HepG2 (cell line): ENCODE data around the gene CSE1L. TPM values are rescaled to one million over a fixed set of nuclear protein-coding genes. Genes with fewer than 3 reads are reported as not detected.
A peak's percentile ranks its signal among the peaks of the same experiment; 100 is the strongest.

ENCODE experiments used
- FOSL1 ChIP-seq: sonication (generic); formaldehyde crosslinking; IDR thresholded peaks from 2 replicates; pipeline ENCODE4 v1.9.0; 2021; ENCODE audit warnings: missing genetic modification reagents, borderline replicate concordance
- FOSL2 ChIP-seq: sonication (generic); formaldehyde crosslinking; IDR thresholded peaks from 2 replicates; pipeline ENCODE4 v1.4.0; 2020; ENCODE audit warnings: missing genetic modification reagents
- GFI1 ChIP-seq: sonication (generic); formaldehyde crosslinking; IDR thresholded peaks from 2 replicates; pipeline ENCODE4 v1.5.0; 2020; ENCODE audit warnings: missing genetic modification reagents, mild to moderate bottlenecking, borderline replicate concordance
- GPN1 ChIP-seq: sonication (generic); formaldehyde crosslinking; IDR thresholded peaks from 2 replicates; pipeline ENCODE4 v1.5.1; 2020; ENCODE audit warnings: missing genetic modification reagents, borderline replicate concordance
- MED1 ChIP-seq: sonication (generic); formaldehyde crosslinking; IDR thresholded peaks from 2 replicates; pipeline ENCODE4 v1.4.0; 2020; ENCODE audit warnings: missing genetic modification reagents
- MXI1 ChIP-seq: IDR thresholded peaks from 3 replicates; pipeline ENCODE4 v1.6.1; 2012; ENCODE audit warnings: low read depth, low read length, inconsistent platforms, borderline replicate concordance
- RBM22 ChIP-seq: fragments of 200-400 bp; formaldehyde crosslinking; optimal IDR thresholded peaks from 2 replicates; pipeline ENCODE3; 2017; ENCODE audit warnings: mild to moderate bottlenecking, low read length, moderate library complexity
- RORA ChIP-seq: sonication (generic); formaldehyde crosslinking; IDR thresholded peaks from 2 replicates; pipeline ENCODE4 v1.5.0; 2020; ENCODE audit warnings: mild to moderate bottlenecking, missing genetic modification reagents, moderate library complexity
- SETDB1 ChIP-seq: sonication (generic); formaldehyde crosslinking; IDR thresholded peaks from 2 replicates; pipeline ENCODE4 v1.5.1; 2020; ENCODE audit warnings: missing genetic modification reagents, mild to moderate bottlenecking, borderline replicate concordance
- SNRNP70 ChIP-seq: fragments of 200-400 bp; formaldehyde crosslinking; IDR thresholded peaks from 2 replicates; pipeline ENCODE4 v1.6.1; 2017; ENCODE audit warnings: mild to moderate bottlenecking, low read depth, low read length, moderate library complexity
- SP4 ChIP-seq: sonication (generic); formaldehyde crosslinking; IDR thresholded peaks from 2 replicates; pipeline ENCODE4 v1.8.1; 2023; ENCODE audit warnings: mild to moderate bottlenecking, missing genetic modification reagents
- SUZ12 ChIP-seq: fragments of 150-350 bp; IDR thresholded peaks from 2 replicates; pipeline ENCODE4 v1.6.1; 2014; ENCODE audit warnings: low read depth, low read length
- TOPORS ChIP-seq: sonication (generic); formaldehyde crosslinking; IDR thresholded peaks from 2 replicates; pipeline ENCODE4 v1.8.0; 2023; ENCODE audit warnings: mild to moderate bottlenecking, missing genetic modification reagents
- ZBTB38 ChIP-seq: sonication (generic); formaldehyde crosslinking; IDR thresholded peaks from 2 replicates; pipeline ENCODE4 v1.5.1; 2020; ENCODE audit warnings: mild to moderate bottlenecking, missing genetic modification reagents
- ZIK1 ChIP-seq: sonication (generic); formaldehyde crosslinking; IDR thresholded peaks from 2 replicates; pipeline ENCODE4 v1.5.0; 2020; ENCODE audit warnings: mild to moderate bottlenecking, low read depth, missing genetic modification reagents, borderline replicate concordance
- ZNF234 ChIP-seq: sonication (generic); formaldehyde crosslinking; conservative IDR thresholded peaks from 2 replicates; pipeline ENCODE4 v1.5.1; 2020; ENCODE audit warnings: mild to moderate bottlenecking, missing genetic modification reagents
- ZNF292 ChIP-seq: sonication (generic); formaldehyde crosslinking; IDR thresholded peaks from 2 replicates; pipeline ENCODE4 v1.8.1; 2022; ENCODE audit warnings: mild to moderate bottlenecking, low read depth, missing genetic modification reagents, borderline replicate concordance
- ZNF7 ChIP-seq: IDR thresholded peaks from 2 replicates; pipeline ENCODE4 v1.6.1; 2016; ENCODE audit warnings: missing biosample characterization, missing genetic modification reagents
- ZNF749 ChIP-seq: sonication (generic); formaldehyde crosslinking; IDR thresholded peaks from 2 replicates; pipeline ENCODE4 v1.8.0; 2022; ENCODE audit warnings: mild to moderate bottlenecking, missing genetic modification reagents, moderate library complexity, borderline replicate concordance
- ZNF792 ChIP-seq: IDR thresholded peaks from 2 replicates; pipeline ENCODE4 v1.6.1; 2016
- polyA plus RNA-seq, 8 experiments: library from polyadenylated mRNA; depleted of rRNA in 3 of 8; stranded (reverse) in 7 of 8; unstranded in 1 of 8; fragments of >200 nt; fragmentation: Illumina TruSeq in 4 of 8; extraction: Trizol in 4 of 8; gene quantifications; 2 replicates each; pipeline versions ENCODE4 v1.2.1 to v1.2.3, GENCODE V29; 2011 to 2016; ENCODE audit warnings: low read depth in 4 of 8, missing spikeins in 1 of 8, mixed read lengths in 1 of 8; ENCODE audit not compliant: insufficient read depth in 1 of 8
- total RNA-seq, 5 experiments: library from RNA; depleted of rRNA; stranded (reverse); fragments of >200 nt; fragmentation: Illumina TruSeq; extraction: Trizol; gene quantifications; 2 replicates each; pipeline ENCODE4 v1.2.3, GENCODE V29; 2016; ENCODE audit warnings: low read depth in 1 of 5
- TF ChIP-seq, protein P1 (sequence below): sonication (generic); formaldehyde crosslinking; IDR thresholded peaks from 2 replicates; pipeline ENCODE4 v1.8.1; 2023; ENCODE audit warnings: mild to moderate bottlenecking, inconsistent platforms, moderate library complexity, missing genetic modification reagents, borderline replicate concordance
- TF ChIP-seq, protein P2 (sequence below): sonication (generic); formaldehyde crosslinking; conservative IDR thresholded peaks from 2 replicates; pipeline ENCODE4 v1.4.0; 2020; ENCODE audit warnings: missing genetic modification reagents
- TF ChIP-seq, protein P3 (sequence below): sonication (generic); formaldehyde crosslinking; IDR thresholded peaks from 2 replicates; pipeline ENCODE4 v1.4.0; 2020; ENCODE audit warnings: missing genetic modification reagents, borderline replicate concordance

CSE1L gene
- total and polyA plus RNA-seq, 2 of the 13 experiments (the other 11 are each of a cell fraction or from before 2014, with no cell fraction given), result 56.9 to 258 TPM

DNA sequence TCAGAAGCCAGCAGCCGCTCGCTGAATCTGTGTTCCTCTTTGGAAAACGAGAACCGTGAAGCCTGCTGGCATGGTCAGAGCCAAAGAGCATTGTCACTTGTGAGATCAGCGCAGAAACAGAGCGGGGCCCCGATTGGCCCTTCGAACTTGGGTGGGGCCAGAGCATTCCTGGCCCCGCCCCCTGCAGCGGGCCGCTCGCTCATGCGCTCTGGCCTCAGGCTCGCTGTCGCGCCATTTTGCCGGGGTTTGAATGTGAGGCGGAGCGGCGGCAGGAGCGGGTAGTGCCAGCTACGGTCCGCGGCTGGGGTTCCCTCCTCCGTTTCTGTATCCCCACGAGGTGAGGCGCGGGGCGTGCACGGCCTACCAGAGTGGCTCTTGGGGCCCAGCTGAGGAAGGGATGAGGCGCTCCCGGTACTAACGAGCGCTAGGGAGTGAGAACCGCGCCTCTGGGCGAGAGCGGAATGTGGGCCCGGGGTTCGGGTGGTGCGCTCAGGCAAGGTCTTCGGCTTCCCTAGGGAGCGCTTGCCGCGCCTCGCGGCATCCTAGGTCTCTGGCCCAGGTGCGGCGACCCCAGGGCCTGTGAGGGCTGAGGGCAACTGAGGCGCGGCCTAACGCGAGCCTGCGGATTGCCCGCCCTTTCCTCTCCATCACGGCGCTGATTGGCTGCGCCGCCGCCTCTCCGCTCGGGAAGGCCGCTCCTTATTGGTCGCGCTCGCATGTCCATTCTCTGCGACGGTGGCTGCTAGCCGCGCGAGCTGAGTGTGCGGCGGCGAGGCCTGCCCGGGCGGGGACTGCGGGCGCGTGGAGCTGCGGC is at the start of gene CSE1L (continued):
- TF ChIP-seq SNRNP70 (no peak), SUZ12 (no peak), GFI1 (CRISPR knock-in tag) (peak; percentile 43), FOSL2 (no peak; the same call in 1 of the 2 replicates), ZIK1 (CRISPR knock-in tag) (peak; percentile 74; the same call in 1 of the 2 replicates), ZNF234 (CRISPR knock-in tag) (peak; percentile 97; the same call in 1 of the 2 replicates), SETDB1 (CRISPR knock-in tag) (no peak), RORA (CRISPR knock-in tag) (no peak), ZNF292 (CRISPR knock-in tag) (no peak; the same call in 1 of the 2 replicates), ZNF792 (CRISPR knock-in tag) (peak; percentile 49), RBM22 (peak; percentile 51), FOSL1 (peak; percentile 69; the same call in 1 of the 2 replicates), ZNF7 (CRISPR knock-in tag) (peak; percentile 38; the same call in 1 of the 2 replicates), GPN1 (peak; percentile 90; the same call in 1 of the 2 replicates), ZNF749 (CRISPR knock-in tag) (peak; percentile 97), MXI1 (peak; percentile 95; the same call in 2 of the 3 replicates), TOPORS (CRISPR knock-in tag) (peak; percentile 72), SP4 (CRISPR knock-in tag) (peak; percentile 88), ZBTB38 (CRISPR knock-in tag) (peak; percentile 87), MED1 (CRISPR knock-in tag) (peak; percentile 51)
- TF ChIP-seq, protein P1, sequence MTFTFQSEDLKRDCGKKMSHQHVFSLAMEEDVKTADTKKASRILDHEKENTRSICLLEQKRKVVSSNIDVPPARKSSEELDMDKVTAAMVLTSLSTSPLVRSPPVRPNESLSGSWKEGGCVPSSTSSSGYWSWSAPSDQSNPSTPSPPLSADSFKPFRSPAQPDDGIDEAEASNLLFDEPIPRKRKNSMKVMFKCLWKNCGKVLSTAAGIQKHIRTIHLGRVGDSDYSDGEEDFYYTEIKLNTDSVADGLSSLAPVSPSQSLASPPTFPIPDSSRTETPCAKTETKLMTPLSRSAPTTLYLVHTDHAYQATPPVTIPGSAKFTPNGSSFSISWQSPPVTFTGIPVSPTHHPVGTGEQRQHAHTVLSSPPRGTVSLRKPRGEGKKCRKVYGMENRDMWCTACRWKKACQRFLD (CRISPR knock-in tag), result peak; percentile 91
- TF ChIP-seq, protein P2, sequence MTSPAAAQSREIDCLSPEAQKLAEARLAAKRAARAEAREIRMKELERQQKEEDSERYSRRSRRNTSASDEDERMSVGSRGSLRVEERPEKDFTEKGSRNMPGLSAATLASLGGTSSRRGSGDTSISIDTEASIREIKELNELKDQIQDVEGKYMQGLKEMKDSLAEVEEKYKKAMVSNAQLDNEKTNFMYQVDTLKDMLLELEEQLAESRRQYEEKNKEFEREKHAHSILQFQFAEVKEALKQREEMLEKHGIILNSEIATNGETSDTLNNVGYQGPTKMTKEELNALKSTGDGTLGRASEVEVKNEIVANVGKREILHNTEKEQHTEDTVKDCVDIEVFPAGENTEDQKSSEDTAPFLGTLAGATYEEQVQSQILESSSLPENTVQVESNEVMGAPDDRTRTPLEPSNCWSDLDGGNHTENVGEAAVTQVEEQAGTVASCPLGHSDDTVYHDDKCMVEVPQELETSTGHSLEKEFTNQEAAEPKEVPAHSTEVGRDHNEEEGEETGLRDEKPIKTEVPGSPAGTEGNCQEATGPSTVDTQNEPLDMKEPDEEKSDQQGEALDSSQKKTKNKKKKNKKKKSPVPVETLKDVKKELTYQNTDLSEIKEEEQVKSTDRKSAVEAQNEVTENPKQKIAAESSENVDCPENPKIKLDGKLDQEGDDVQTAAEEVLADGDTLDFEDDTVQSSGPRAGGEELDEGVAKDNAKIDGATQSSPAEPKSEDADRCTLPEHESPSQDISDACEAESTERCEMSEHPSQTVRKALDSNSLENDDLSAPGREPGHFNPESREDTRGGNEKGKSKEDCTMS (CRISPR knock-in tag), result no peak
- TF ChIP-seq, protein P3, sequence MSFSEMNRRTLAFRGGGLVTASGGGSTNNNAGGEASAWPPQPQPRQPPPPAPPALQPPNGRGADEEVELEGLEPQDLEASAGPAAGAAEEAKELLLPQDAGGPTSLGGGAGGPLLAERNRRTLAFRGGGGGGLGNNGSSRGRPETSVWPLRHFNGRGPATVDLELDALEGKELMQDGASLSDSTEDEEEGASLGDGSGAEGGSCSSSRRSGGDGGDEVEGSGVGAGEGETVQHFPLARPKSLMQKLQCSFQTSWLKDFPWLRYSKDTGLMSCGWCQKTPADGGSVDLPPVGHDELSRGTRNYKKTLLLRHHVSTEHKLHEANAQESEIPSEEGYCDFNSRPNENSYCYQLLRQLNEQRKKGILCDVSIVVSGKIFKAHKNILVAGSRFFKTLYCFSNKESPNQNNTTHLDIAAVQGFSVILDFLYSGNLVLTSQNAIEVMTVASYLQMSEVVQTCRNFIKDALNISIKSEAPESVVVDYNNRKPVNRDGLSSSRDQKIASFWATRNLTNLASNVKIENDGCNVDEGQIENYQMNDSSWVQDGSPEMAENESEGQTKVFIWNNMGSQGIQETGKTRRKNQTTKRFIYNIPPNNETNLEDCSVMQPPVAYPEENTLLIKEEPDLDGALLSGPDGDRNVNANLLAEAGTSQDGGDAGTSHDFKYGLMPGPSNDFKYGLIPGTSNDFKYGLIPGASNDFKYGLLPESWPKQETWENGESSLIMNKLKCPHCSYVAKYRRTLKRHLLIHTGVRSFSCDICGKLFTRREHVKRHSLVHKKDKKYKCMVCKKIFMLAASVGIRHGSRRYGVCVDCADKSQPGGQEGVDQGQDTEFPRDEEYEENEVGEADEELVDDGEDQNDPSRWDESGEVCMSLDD (CRISPR knock-in tag), result peak; percentile 82
